Sigmoid colon (tissue), 4 donors: ENCODE data around the gene CD101.

Experiments used
- CTCF ChIP-seq, 4 experiments: fragments of 450-650 bp in 3 of 4; fragments of 200-600 bp in 1 of 4; IDR thresholded peaks; one replicate each; pipeline ENCODE4 v1.5.1; 2016 to 2019; ENCODE audit warnings: antibody characterized with exemption in 4 of 4, mild to moderate bottlenecking in 3 of 4, moderate library complexity in 2 of 4
- POLR2A ChIP-seq, 2 donors: fragments of 450-650 bp; IDR thresholded peaks; one replicate each; pipeline ENCODE4 v1.6.1; 2016; ENCODE audit warnings: antibody characterized with exemption in 2 of 2, mild to moderate bottlenecking in 2 of 2, moderate library complexity in 2 of 2
- POLR2AphosphoS5 ChIP-seq, 4 donors: sonication (generic); formaldehyde crosslinking; IDR thresholded peaks; one replicate each; pipeline ENCODE4 v1.6.1; 2017; ENCODE audit warnings: antibody characterized with exemption in 4 of 4

- no peak for TF ChIP-seq CTCF (IDR thresholded peaks at IDR 0.05)
- TF ChIP-seq POLR2AphosphoS5 (IDR thresholded peaks at IDR 0.05), result no peak
- no peak for TF ChIP-seq POLR2A (IDR thresholded peaks at IDR 0.05)
Observed at GRCh38 chr1:117034791-117035290, 33.3 kb downstream of the CD101 start.
